Activated CD8-positive, alpha-beta memory T cell treated with anti-CD3 and anti-CD28 coated beads, Interleukin-2, amount 10 ng/mL, durations not matched to agents 7 days and 5 days (primary cell): Measurements from ENCODE around the gene DEPDC5. TPM values are rescaled to one million over a fixed set of nuclear protein-coding genes. Genes with fewer than 3 reads are reported as not detected.

Experiments used
- ATAC-seq: fragments of 150-1000 bp; cut with Tn5 transposase; one replicate; pipeline ENCODE4 v1.10.0; 2021; ENCODE audit warnings: moderate library complexity
- CTCF ChIA-PET: fragments of 350-600 bp; sonication (Branson Sonifier 250); formaldehyde crosslinking; loops from one replicate; lab custom pipeline; 2021; ENCODE audit warnings: antibody characterized with exemption; lab: Charles Lee
- DNase-seq: peaks from one replicate; pipeline ENCODE4 v3.0.0-alpha.2; 2020
- H3K27ac Mint-ChIP-seq: one replicate; pipeline ENCODE4 v1.8.0; 2021; ENCODE audit warnings: mild to moderate bottlenecking, mixed read lengths
- H3K27me3 Mint-ChIP-seq: one replicate; pipeline ENCODE4 v1.8.0; 2021; ENCODE audit warnings: mixed read lengths
- H3K36me3 Mint-ChIP-seq: one replicate; pipeline ENCODE4 v1.8.0; 2021; ENCODE audit warnings: mild to moderate bottlenecking, mixed read lengths
- H3K4me1 Mint-ChIP-seq: one replicate; pipeline ENCODE4 v1.8.0; 2021; ENCODE audit warnings: mixed read lengths
- H3K4me3 Mint-ChIP-seq: one replicate; pipeline ENCODE4 v1.8.0; 2021; ENCODE audit warnings: mild to moderate bottlenecking, moderate library complexity, mixed read lengths
- H3K9me3 Mint-ChIP-seq: one replicate; pipeline ENCODE4 v1.8.0; 2022; ENCODE audit warnings: low read depth, mixed read lengths
- total RNA-seq, 2 experiments: library from RNA; stranded (reverse); gene quantifications; one replicate each; pipeline ENCODE4 v1.2.3, GENCODE V29; 2021

The DEPDC5 gene
- total RNA-seq, 2 experiments from 2014 or later = 45.7 to 50.3 TPM

GRCh38 chr22:31948002-31948401, 194.2 kb downstream of the DEPDC5 start:
- Mint-ChIP-seq H3K4me1 (peaks cover 58% of the 10 kb centered on the region), H3K27me3 (no peaks in the 10 kb centered on the region), H3K36me3 (peaks cover 45% of the 10 kb centered on the region), H3K4me3 (no peak overlapping the region), H3K27ac (peak overlapping the region; percentile 71), H3K9me3 (no peaks in the 10 kb centered on the region)
- CTCF ChIA-PET = interaction anchor here (0.7 to 4.2 kb wide), 8 partner anchors 10 to 286 kb away, joined by 3 to 39 read pairs (median 6); partner anchors contain the start of gene PISD
- ATAC-seq (no peak), DNase-seq (no peak)

GRCh38 chr22:31950226-31950625, 196.4 kb downstream of the DEPDC5 start:
- no peak overlapping the region for H3K27ac Mint-ChIP-seq
- H3K4me3 Mint-ChIP-seq = no peak overlapping the region
- peaks cover 68% of the 10 kb centered on the region for H3K4me1 Mint-ChIP-seq
- H3K36me3 Mint-ChIP-seq = peaks cover 61% of the 10 kb centered on the region
- CTCF ChIA-PET = interaction anchor here (1.1 to 2.1 kb wide), 8 partner anchors 20 to 289 kb away, joined by 3 to 11 read pairs (median 4); no protein-coding TSS in a partner anchor
- H3K9me3 Mint-ChIP-seq = no peaks in the 10 kb centered on the region
- H3K27me3 Mint-ChIP-seq = no peaks in the 10 kb centered on the region
- DNase-seq (no peak), ATAC-seq (no peak)

- DNase-seq = peak; percentile 56
- Mint-ChIP-seq H3K4me1 (peaks cover 76% of the 10 kb centered on the region), H3K27ac (peak overlapping the region; percentile 63), H3K36me3 (peaks cover 70% of the 10 kb centered on the region), H3K27me3 (no peaks in the 10 kb centered on the region), H3K9me3 (no peaks in the 10 kb centered on the region), H3K4me3 (peak overlapping the region; percentile 14)
- CTCF ChIA-PET = interaction anchor here (0.5 to 2.1 kb wide), 4 partner anchors 11 to 288 kb away, joined by 4 to 11 read pairs (median 6); no protein-coding TSS in a partner anchor
- peak; percentile 58 for ATAC-seq
These were observed 197.6 kb downstream of the DEPDC5 start for GRCh38 chr22:31951194-31952093.

DNA sequence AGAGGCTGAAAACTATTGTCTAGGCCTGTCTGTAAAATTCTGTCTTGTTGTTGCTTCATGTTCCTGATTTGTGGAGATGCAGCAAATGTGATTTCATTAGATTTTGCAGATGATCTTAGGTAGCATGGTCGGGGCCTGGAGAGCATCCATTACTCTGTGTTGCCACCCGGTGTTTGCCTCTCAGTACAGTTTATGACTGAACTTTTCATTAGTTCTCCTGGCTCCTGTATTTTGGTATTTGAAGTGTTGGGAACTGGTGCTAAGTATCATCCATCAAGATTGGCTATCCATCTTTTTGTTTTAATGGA, 198.2 kb downstream of the DEPDC5 start:
- H3K4me3 Mint-ChIP-seq = no peak overlapping the region

GRCh38 chr22:31952472-31952871, 198.7 kb downstream of the DEPDC5 start:
- CTCF ChIA-PET = interaction anchor here (1.2 to 3.1 kb wide), 3 partner anchors 10 to 287 kb away, joined by 4 to 11 read pairs (median 7); no protein-coding TSS in a partner anchor
- ATAC-seq (no peak), DNase-seq (no peak)
- no peaks in the 10 kb centered on the region for H3K9me3 Mint-ChIP-seq
- H3K36me3 Mint-ChIP-seq = peaks cover 74% of the 10 kb centered on the region
- no peak overlapping the region for H3K27ac Mint-ChIP-seq
- H3K4me1 Mint-ChIP-seq = peaks cover 77% of the 10 kb centered on the region
- no peak overlapping the region for H3K4me3 Mint-ChIP-seq
- H3K27me3 Mint-ChIP-seq = no peaks in the 10 kb centered on the region

More for the DNA sequence above, 198.2 kb downstream of the DEPDC5 start:
- Mint-ChIP-seq H3K36me3 (peaks cover 74% of the 10 kb centered on the region), H3K27me3 (no peaks in the 10 kb centered on the region), H3K27ac (no peak overlapping the region), H3K9me3 (no peaks in the 10 kb centered on the region), H3K4me1 (peaks cover 80% of the 10 kb centered on the region)
- DNase-seq (no peak), ATAC-seq (peak; percentile 38)
- CTCF ChIA-PET = interaction anchor here (1.7 to 3.1 kb wide), 2 partner anchors 18 to 287 kb away, joined by 7 to 11 read pairs; no protein-coding TSS in a partner anchor

GRCh38 chr22:31953261-31953660, 199.4 kb downstream of the DEPDC5 start:
- Mint-ChIP-seq H3K36me3 (peaks cover 73% of the 10 kb centered on the region), H3K27me3 (no peaks in the 10 kb centered on the region), H3K4me1 (peaks cover 77% of the 10 kb centered on the region), H3K4me3 (no peak overlapping the region), H3K9me3 (no peaks in the 10 kb centered on the region), H3K27ac (no peak overlapping the region)
- CTCF ChIA-PET = interaction anchor here (0.9 to 3.1 kb wide), 4 partner anchors 9 to 288 kb away, joined by 3 to 11 read pairs (median 6); no protein-coding TSS in a partner anchor
- no peak for ATAC-seq
- no peak for DNase-seq

GRCh38 chr22:31954535-31955523, 201.0 kb downstream of the DEPDC5 start:
- H3K27me3 Mint-ChIP-seq = no peaks in the 10 kb centered on the region
- ATAC-seq = no peak
- CTCF ChIA-PET = interaction anchor here (0.9 to 3.1 kb wide), 4 partner anchors 10 to 290 kb away, joined by 3 to 13 read pairs (median 7); no protein-coding TSS in a partner anchor
- H3K9me3 Mint-ChIP-seq = no peaks in the 10 kb centered on the region
- DNase-seq = no peak
- peak overlapping the region; percentile 34 for H3K27ac Mint-ChIP-seq
- peaks cover 72% of the 10 kb centered on the region for H3K4me1 Mint-ChIP-seq
- peaks cover 65% of the 10 kb centered on the region for H3K36me3 Mint-ChIP-seq
- no peak overlapping the region for H3K4me3 Mint-ChIP-seq

GRCh38 chr22:31956360-31956759, 202.5 kb downstream of the DEPDC5 start:
- ATAC-seq (no peak), DNase-seq (no peak)
- H3K9me3 Mint-ChIP-seq = no peaks in the 10 kb centered on the region
- H3K4me3 Mint-ChIP-seq = no peak overlapping the region
- H3K27ac Mint-ChIP-seq = peak overlapping the region; percentile 4
- CTCF ChIA-PET = interaction anchor here (0.8 to 1.8 kb wide), 5 partner anchors 9 to 295 kb away, joined by 3 to 13 read pairs (median 4); partner anchors contain the start of gene PISD
- H3K4me1 Mint-ChIP-seq = peaks cover 58% of the 10 kb centered on the region
- H3K27me3 Mint-ChIP-seq = no peaks in the 10 kb centered on the region
- H3K36me3 Mint-ChIP-seq = peaks cover 54% of the 10 kb centered on the region

Other genes with a start within 250 kb of the DEPDC5 start
- gene PISD, start 91.8 kb upstream of the DEPDC5 start, total RNA-seq = 10 to 100 TPM; 34.7 to 40.0 TPM
- gene PRR14L, start 3.9 kb upstream of the DEPDC5 start, total RNA-seq = 10 to 100 TPM; 62.2 to 78.4 TPM
- gene YWHAH, start 190.5 kb downstream of the DEPDC5 start, total RNA-seq = 100 to 1,000 TPM; 224 to 254 TPM